HUES64 (cell line): ENCODE data around the gene TOLLIP.
"Not testable (repeated sequence)": the region's sequence is repeated elsewhere in the genome, so short reads cannot be mapped to it uniquely, and the experiment has no call there.

ENCODE experiments used
- H3K27ac ChIP-seq: 2 replicates; pipeline ENCODE4 v1.7.0; 2013; ENCODE audit warnings: low read depth, low read length, inconsistent platforms
- H3K27me3 ChIP-seq: 2 replicates; pipeline ENCODE4 v1.6.1; 2013; ENCODE audit warnings: mild to moderate bottlenecking, low read length; ENCODE audit not compliant: insufficient read depth
- H3K36me3 ChIP-seq: 2 replicates; pipeline ENCODE4 v1.6.1; 2013; ENCODE audit warnings: mild to moderate bottlenecking, low read length; ENCODE audit not compliant: insufficient read depth
- H3K4me1 ChIP-seq: 2 replicates; pipeline ENCODE4 v1.6.1; 2013; ENCODE audit warnings: mild to moderate bottlenecking, low read length, moderate library complexity; ENCODE audit not compliant: insufficient read depth
- H3K4me3 ChIP-seq: 2 replicates; pipeline ENCODE4 v1.5.1; 2013; ENCODE audit warnings: mild to moderate bottlenecking, low read length, moderate library complexity
- H3K9ac ChIP-seq: 2 replicates; pipeline ENCODE4 v1.6.1; 2013; ENCODE audit warnings: mild to moderate bottlenecking, low read depth, low read length
- H3K9me3 ChIP-seq: 2 replicates; pipeline ENCODE4 v1.6.1; 2013; ENCODE audit warnings: low read depth, low read length; ENCODE audit not compliant: insufficient read depth
- WGBS: fragments of 150-250, 120-280 bp; methylation state at CpG from one replicate; pipeline ENCODE4 v1.1.7; 2013; ENCODE audit warnings: missing lambda C conversion rate; 5-methylcytosine and 5-hydroxymethylcytosine counted together

Gene TOLLIP

GRCh38 chr11:1350086-1350725 lies 40.8 kb upstream of the TOLLIP start:
- Histone ChIP-seq H3K4me3 (no peak overlapping the region), H3K36me3 (no peaks in the 10 kb centered on the region), H3K27ac (no peak overlapping the region), H3K27me3 (no peaks in the 10 kb centered on the region), H3K9ac (no peak overlapping the region), H3K4me1 (no peaks in the 10 kb centered on the region), H3K9me3 (no peaks in the 10 kb centered on the region)
- 93% methylated on average over 22 of the region's 22 CpGs for WGBS

- Histone ChIP-seq H3K9ac (no peak overlapping the region), H3K9me3 (no peaks in the 10 kb centered on the region), H3K27ac (no peak overlapping the region), H3K27me3 (no peaks in the 10 kb centered on the region), H3K4me1 (no peaks in the 10 kb centered on the region), H3K4me3 (no peak overlapping the region), H3K36me3 (no peaks in the 10 kb centered on the region)
- WGBS: 78% methylated on average over 29 of the region's 29 CpGs
Observed at GRCh38 chr11:1349327-1350041, 40.1 kb upstream of the TOLLIP start.

GRCh38 chr11:1348796-1349326 lies 39.4 kb upstream of the TOLLIP start:
- no peaks in the 10 kb centered on the region for H3K4me1 ChIP-seq
- H3K36me3 ChIP-seq: no peaks in the 10 kb centered on the region
- H3K9ac ChIP-seq: no peak overlapping the region
- H3K9me3 ChIP-seq: no peaks in the 10 kb centered on the region
- no peak overlapping the region for H3K4me3 ChIP-seq
- WGBS: 61% methylated on average over 25 of the region's 25 CpGs
- H3K27me3 ChIP-seq: no peaks in the 10 kb centered on the region
- no peak overlapping the region for H3K27ac ChIP-seq

GRCh38 chr11:1348146-1348795 lies 38.8 kb upstream of the TOLLIP start:
- Histone ChIP-seq H3K9me3 (no peaks in the 10 kb centered on the region), H3K36me3 (no peaks in the 10 kb centered on the region), H3K4me1 (no peaks in the 10 kb centered on the region), H3K9ac (no peak overlapping the region), H3K27me3 (no peaks in the 10 kb centered on the region), H3K4me3 (no peak overlapping the region), H3K27ac (no peak overlapping the region)
- 95% methylated on average over 14 of the region's 14 CpGs for WGBS

GRCh38 chr11:1347411-1347999 lies 38.1 kb upstream of the TOLLIP start:
- not testable (repeated sequence) for H3K9ac ChIP-seq, H3K36me3 ChIP-seq, H3K9me3 ChIP-seq, H3K27me3 ChIP-seq, H3K27ac ChIP-seq, H3K4me1 ChIP-seq, H3K4me3 ChIP-seq
- 95% methylated on average over 18 of the region's 18 CpGs for WGBS

GRCh38 chr11:1346669-1347390 lies 37.4 kb upstream of the TOLLIP start:
- H3K9me3 ChIP-seq: no peaks in the 10 kb centered on the region
- H3K27me3 ChIP-seq: no peaks in the 10 kb centered on the region
- WGBS: 90% methylated on average over 28 of the region's 28 CpGs
- H3K36me3 ChIP-seq: no peaks in the 10 kb centered on the region
- no peak overlapping the region for H3K27ac ChIP-seq
- H3K9ac ChIP-seq: no peak overlapping the region
- no peak overlapping the region for H3K4me3 ChIP-seq
- H3K4me1 ChIP-seq: no peaks in the 10 kb centered on the region

- Histone ChIP-seq H3K27ac (no peak overlapping the region), H3K9me3 (no peaks in the 10 kb centered on the region), H3K36me3 (no peaks in the 10 kb centered on the region), H3K4me1 (no peaks in the 10 kb centered on the region), H3K27me3 (no peaks in the 10 kb centered on the region), H3K9ac (no peak overlapping the region), H3K4me3 (no peak overlapping the region)
- 91% methylated on average over 28 of the region's 28 CpGs for WGBS
Observed at GRCh38 chr11:1345737-1346513, 36.5 kb upstream of the TOLLIP start.

GRCh38 chr11:1344056-1344635 lies 34.7 kb upstream of the TOLLIP start:
- peaks cover 1% of the 10 kb centered on the region; the same call in 1 of the 2 replicates for H3K27me3 ChIP-seq
- no peak overlapping the region for H3K4me3 ChIP-seq
- WGBS: 90% methylated on average over 26 of the region's 26 CpGs
- H3K4me1 ChIP-seq: no peaks in the 10 kb centered on the region
- H3K27ac ChIP-seq: no peak overlapping the region
- no peak overlapping the region for H3K9ac ChIP-seq
- no peaks in the 10 kb centered on the region for H3K36me3 ChIP-seq
- H3K9me3 ChIP-seq: no peaks in the 10 kb centered on the region

GRCh38 chr11:1343391-1344055 lies 34.1 kb upstream of the TOLLIP start:
- H3K9me3 ChIP-seq: no peaks in the 10 kb centered on the region
- no peak overlapping the region for H3K4me3 ChIP-seq
- no peak overlapping the region for H3K27ac ChIP-seq
- peaks cover 7% of the 10 kb centered on the region for H3K27me3 ChIP-seq
- H3K9ac ChIP-seq: no peak overlapping the region
- no peaks in the 10 kb centered on the region for H3K4me1 ChIP-seq
- WGBS: 93% methylated on average over 25 of the region's 25 CpGs
- no peaks in the 10 kb centered on the region for H3K36me3 ChIP-seq

GRCh38 chr11:1342946-1343345 lies 33.5 kb upstream of the TOLLIP start:
- no peak overlapping the region for H3K9ac ChIP-seq
- no peaks in the 10 kb centered on the region for H3K4me1 ChIP-seq
- no peaks in the 10 kb centered on the region for H3K9me3 ChIP-seq
- H3K36me3 ChIP-seq: no peaks in the 10 kb centered on the region
- no peak overlapping the region for H3K4me3 ChIP-seq
- no peak overlapping the region for H3K27ac ChIP-seq
- H3K27me3 ChIP-seq: peaks cover 12% of the 10 kb centered on the region
- 96% methylated on average over 10 of the region's 10 CpGs for WGBS
